HCT116 (cell line): ENCODE results near the gene DCTN1. TPM values are rescaled to one million over a fixed set of nuclear protein-coding genes. Genes with fewer than 3 reads are reported as not detected.

ENCODE experiments used
- ATAC-seq: fragments of 200-7000 bp; cut with Tn5 transposase; 2 replicates; pipeline ENCODE4 v1.9.1; 2020; ENCODE audit warnings: mild to moderate bottlenecking, moderate library complexity
- BruUV-seq: library from RNA; stranded (reverse); fragments of 400-500 nt; replicated peaks from 2 replicates; lab custom pipeline; 2021; lab: Mats Ljungman, UMichigan
- CTCF ChIA-PET: fragments of 300-600 bp; sonication (Branson Sonifier 250); formaldehyde crosslinking; loops from one replicate; lab custom pipeline; 2021; ENCODE audit warnings: antibody characterized with exemption; lab: Charles Lee
- POLR2A ChIA-PET: fragments of 300-600, 350-600 bp; sonication (Branson Sonifier 250); formaldehyde crosslinking; loops from one replicate; lab custom pipeline; 2021; ENCODE audit warnings: antibody characterized with exemption; lab: Charles Lee
- RAD21 ChIA-PET, 2 experiments: fragments of 300-600 bp; sonication (Branson Sonifier 250); formaldehyde crosslinking; loops; one replicate each; lab custom pipeline; 2023; ENCODE audit warnings: low total read pairs in 2 of 2; ENCODE audit not compliant: uncharacterized antibody in 2 of 2, unreplicated experiment in 2 of 2, low non-redundant PET in 1 of 2; lab: Charles Lee
- DNase-seq: peaks from one replicate; pipeline ENCODE4 v3.0.0-alpha.2; 2010; ENCODE audit warnings: low read depth, low spot score
- H2AFZ ChIP-seq: fragments of 200-600 bp; shearing (Covaris generic), sonication (generic); 2 replicates; pipeline ENCODE4 v1.6.1; 2017; ENCODE audit warnings: low read depth, mixed run types, mixed read lengths, antibody characterized with exemption, low read length; ENCODE audit not compliant: poor library complexity, severe bottlenecking
- H3K27ac ChIP-seq: 2 replicates; pipeline ENCODE4 v1.5.1; 2012; ENCODE audit warnings: low read depth, low read length
- H3K27me3 ChIP-seq: fragments of 200-600 bp; sonication (generic); 2 replicates; pipeline ENCODE4 v1.6.1; 2016; ENCODE audit warnings: mixed run types, low read length, mixed read lengths; ENCODE audit not compliant: insufficient read depth
- H3K36me3 ChIP-seq, 2 experiments: fragments of 200-500 bp in 1 of 2; fragments of 200-600 bp in 1 of 2; sonication (Bioruptor generic) in 1 of 2; sonication (generic) in 1 of 2; 2 replicates each; pipeline versions ENCODE4 v1.5.1 to v1.6.1; 2014 to 2016; ENCODE audit warnings: low read length in 2 of 2, inconsistent platforms in 1 of 2, mixed read lengths in 1 of 2, mixed run types in 1 of 2; ENCODE audit not compliant: insufficient read depth in 2 of 2, control insufficient read depth in 1 of 2
- H3K4me1 ChIP-seq, 2 experiments: fragments of 200-600 bp in 1 of 2; sonication (generic) in 1 of 2; 2 replicates each; pipeline versions ENCODE4 v1.5.1 to v1.6.1; 2012 to 2017; ENCODE audit warnings: low read length in 2 of 2, inconsistent platforms in 1 of 2, mild to moderate bottlenecking in 1 of 2, mixed read lengths in 1 of 2, mixed run types in 1 of 2, moderate library complexity in 1 of 2; ENCODE audit not compliant: insufficient read depth in 2 of 2, control insufficient read depth in 1 of 2
- H3K4me2 ChIP-seq: fragments of 200-600 bp; sonication (generic); 2 replicates; pipeline ENCODE4 v1.6.1; 2017; ENCODE audit warnings: mixed run types, low read length, mixed read lengths
- H3K4me3 ChIP-seq, 2 experiments: fragments of 200-600 bp in 1 of 2; sonication (generic) in 1 of 2; replicated peaks in 1 of 2; 2 replicates each; pipeline ENCODE4 v1.5.1; 2011 to 2016; ENCODE audit warnings: low read length in 2 of 2, control low read depth in 1 of 2, low read depth in 1 of 2, mild to moderate bottlenecking in 1 of 2, mixed read lengths in 1 of 2, mixed run types in 1 of 2
- H3K79me2 ChIP-seq: fragments of 200-600 bp; sonication (generic); 2 replicates; pipeline ENCODE4 v1.6.1; 2017; ENCODE audit warnings: mild to moderate bottlenecking, mixed run types, low read length, moderate library complexity, mixed read lengths; ENCODE audit not compliant: insufficient read depth
- H3K9ac ChIP-seq: fragments of 200-600 bp; sonication (generic); 2 replicates; pipeline ENCODE4 v1.6.1; 2016; ENCODE audit warnings: low read length, mixed read lengths
- H3K9me2 ChIP-seq: fragments of 200-600 bp; sonication (generic), shearing (Covaris generic); 2 replicates; pipeline ENCODE4 v1.6.1; 2017; ENCODE audit warnings: mixed run types, mild to moderate bottlenecking, moderate library complexity; ENCODE audit not compliant: insufficient read depth
- H3K9me3 ChIP-seq, 2 experiments: fragments of 200-500 bp in 1 of 2; fragments of 200-600 bp in 1 of 2; sonication (Bioruptor generic) in 1 of 2; sonication (generic) in 1 of 2; 2 replicates each; pipeline ENCODE4 v1.6.1; 2014 to 2017; ENCODE audit warnings: low read length in 2 of 2, mixed read lengths in 2 of 2, inconsistent platforms in 1 of 2, low read depth in 1 of 2, mild to moderate bottlenecking in 1 of 2, mixed run types in 1 of 2, moderate library complexity in 1 of 2; ENCODE audit not compliant: control insufficient read depth in 1 of 2, insufficient read depth in 1 of 2
- H4K20me1 ChIP-seq: fragments of 200-600 bp; sonication (generic), shearing (Covaris generic); 2 replicates; pipeline ENCODE4 v1.6.1; 2017; ENCODE audit warnings: mixed run types, mild to moderate bottlenecking, moderate library complexity; ENCODE audit not compliant: insufficient read depth
- CBX3 ChIP-seq: IDR thresholded peaks from 2 replicates; pipeline ENCODE4 v1.6.1; 2012; ENCODE audit warnings: low read depth
- CEBPB ChIP-seq: IDR thresholded peaks from 2 replicates; pipeline ENCODE4 v1.6.1; 2012; ENCODE audit warnings: low read depth
- CTCF ChIP-seq, 3 experiments: fragments of 200-600 bp in 1 of 3; sonication (generic) in 1 of 3; IDR thresholded peaks in 2 of 3; conservative IDR thresholded peaks in 1 of 3; 2 replicates each; pipeline ENCODE4 v1.5.1; 2012 to 2017; ENCODE audit warnings: low read depth in 2 of 3, low read length in 2 of 3, antibody characterized with exemption in 1 of 3, borderline replicate concordance in 1 of 3, control low read depth in 1 of 3, mild to moderate bottlenecking in 1 of 3, mixed read lengths in 1 of 3, mixed run types in 1 of 3, moderate library complexity in 1 of 3; ENCODE audit not compliant: insufficient read depth in 1 of 3
- ELF1 ChIP-seq: IDR thresholded peaks from 2 replicates; pipeline ENCODE4 v1.6.1; 2012; ENCODE audit warnings: low read depth, borderline replicate concordance
- FOSL1 ChIP-seq: IDR thresholded peaks from 2 replicates; pipeline ENCODE4 v1.6.1; 2012; ENCODE audit warnings: low read depth
- RAD21 ChIP-seq: IDR thresholded peaks from 2 replicates; pipeline ENCODE4 v1.6.1; 2012; ENCODE audit warnings: low read depth, mild to moderate bottlenecking
- REST ChIP-seq: IDR thresholded peaks from 2 replicates; pipeline ENCODE4 v1.6.1; 2012; ENCODE audit warnings: low read depth
- SP1 ChIP-seq: IDR thresholded peaks from 2 replicates; pipeline ENCODE4 v1.6.1; 2012; ENCODE audit warnings: low read depth
- SRF ChIP-seq: IDR thresholded peaks from 2 replicates; pipeline ENCODE4 v1.6.1; 2012; ENCODE audit warnings: low read depth
- YY1 ChIP-seq: IDR thresholded peaks from 2 replicates; pipeline ENCODE4 v1.6.1; 2011; ENCODE audit warnings: low read length, low read depth, moderate library complexity, mild to moderate bottlenecking; ENCODE audit not compliant: insufficient replicate concordance; ENCODE audit errors: extremely low read depth
- ZNF274 ChIP-seq: fragments of 200-500 bp; sonication (Bioruptor generic); IDR thresholded peaks from 2 replicates; pipeline ENCODE4 v1.6.1; 2014; ENCODE audit warnings: mild to moderate bottlenecking, low read depth, low read length, inconsistent platforms
- intact Hi-C: fragments of 100-400 bp; cut with micrococcal nuclease; formaldehyde crosslinking; loops from 2 replicates; pipeline ENCODE4 v1.10.0; 2022
- total RNA-seq: library from RNA; stranded (reverse); gene quantifications from one replicate; pipeline ENCODE4 v1.2.1, GENCODE V29; 2021; ENCODE audit not compliant: unreplicated experiment

DCTN1 gene
- total RNA-seq, 1 experiment from 2014 or later = 129 TPM

GRCh38 chr2:74316627-74317295, 63.4 kb downstream of the DCTN1 start:
- TF ChIP-seq ZNF274 (no peak), CBX3 (no peak), CEBPB (no peak)
- Histone ChIP-seq H3K27ac (no peak overlapping the region), H3K27me3 (no peaks in the 10 kb centered on the region), H3K36me3 (no peaks in the 10 kb centered on the region), H3K9me2 (no peaks in the 10 kb centered on the region), H2AFZ (no peak overlapping the region), H3K4me3 (no peak overlapping the region), H4K20me1 (no peaks in the 10 kb centered on the region), H3K4me1 (no peaks in the 10 kb centered on the region), H3K9me3 (no peaks in the 10 kb centered on the region), H3K9ac (no peak overlapping the region), H3K79me2 (no peaks in the 10 kb centered on the region), H3K4me2 (no peak overlapping the region)
- ChIA-PET CTCF (no interaction called here), POLR2A (no interaction called here), RAD21 (no interaction called here)
- no TSS peak for BruUV-seq
- DNase-seq (no peak), ATAC-seq (no peak)
- intact Hi-C loops = no loop called here

DNA sequence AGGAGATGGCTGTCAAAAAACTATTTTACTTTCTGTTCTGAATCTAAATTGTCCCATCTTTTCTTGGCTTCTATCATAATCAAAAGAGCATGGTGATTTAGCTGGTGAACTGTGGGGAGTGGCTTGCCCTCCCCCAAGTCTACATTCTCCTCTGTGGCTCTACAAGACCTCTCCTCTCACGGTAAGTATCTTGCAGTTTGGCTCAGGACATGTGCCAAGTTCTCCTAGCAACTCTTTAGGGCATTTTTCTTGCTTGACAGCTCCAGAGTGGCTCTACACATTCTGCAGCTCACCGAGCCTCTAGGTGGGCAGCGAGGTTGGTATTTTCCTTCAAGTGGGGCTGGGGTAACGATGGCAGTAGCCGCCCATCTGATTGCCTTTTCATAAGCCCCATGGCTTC, 66.0 kb downstream of the DCTN1 start:
- H3K4me2 ChIP-seq = no peak overlapping the region
- no peak overlapping the region for H3K4me3 ChIP-seq
- ChIA-PET RAD21 (no interaction called here), CTCF (interaction anchor here (1.0 kb wide), 1 partner anchor 21 kb away, joined by 3 read pairs; no protein-coding TSS in a partner anchor), POLR2A (no interaction called here)
- H3K27me3 ChIP-seq = no peaks in the 10 kb centered on the region
- TF ChIP-seq FOSL1 (no peak), CBX3 (no peak), REST (no peak), RAD21 (no peak), SP1 (no peak), SRF (no peak), YY1 (no peak), ELF1 (no peak), CTCF (IDR thresholded peaks at IDR 0.05 in 2 of 3, conservative IDR thresholded peaks at IDR 0.05 in 1 of 3; ENCODE audit: borderline replicate concordance in 1 of 3, insufficient read depth in 1 of 3, low read depth in 2 of 3, low read length in 2 of 3) (no peak)
- H3K9me2 ChIP-seq = no peaks in the 10 kb centered on the region
- no TSS peak for BruUV-seq
- no peak for ATAC-seq
- no peaks in the 10 kb centered on the region for H3K79me2 ChIP-seq
- no peak overlapping the region for H2AFZ ChIP-seq
- H3K4me1 ChIP-seq = no peaks in the 10 kb centered on the region
- no peak overlapping the region for H3K27ac ChIP-seq
- H4K20me1 ChIP-seq = no peaks in the 10 kb centered on the region
- no peaks in the 10 kb centered on the region for H3K36me3 ChIP-seq
- H3K9ac ChIP-seq = no peak overlapping the region
- intact Hi-C loops = no loop called here
- no peak for DNase-seq
- H3K9me3 ChIP-seq = no peaks in the 10 kb centered on the region
